EH (cell line): Measurements from ENCODE around the gene GPR183.
"Not testable (repeated sequence)": the region's sequence is repeated elsewhere in the genome, so short reads cannot be mapped to it uniquely, and the experiment has no call there.

Source experiments
- DNase-seq: peaks from one replicate; pipeline ENCODE4 v3.0.0-alpha.2; 2015; ENCODE audit warnings: low read depth

Gene GPR183

GRCh38 chr13:99269627-99270241 is 37.5 kb downstream of the GPR183 start:
- DNase-seq, result peak; percentile 69

DNA sequence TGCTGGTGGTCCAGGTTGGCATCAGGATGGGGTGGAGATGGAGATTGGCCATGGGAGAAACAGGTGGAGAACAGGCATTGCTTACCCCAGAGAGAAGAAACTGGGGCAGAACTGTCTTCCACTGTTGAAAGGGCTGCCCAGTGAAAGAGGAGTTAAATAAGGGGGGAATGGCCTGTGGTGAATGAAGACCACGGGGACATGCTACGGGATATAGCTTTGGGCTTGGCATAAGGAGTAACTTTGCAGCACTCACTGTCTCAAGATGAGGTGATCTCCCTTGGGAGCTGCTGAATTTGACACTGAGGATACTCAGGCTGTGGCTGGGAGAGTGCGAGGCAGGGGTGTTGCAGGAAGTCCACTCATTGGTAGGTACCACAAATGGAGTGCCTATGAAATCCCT is 38.4 kb downstream of the GPR183 start:
- DNase-seq, result no peak

- no peak for DNase-seq
These were observed 39.3 kb downstream of the GPR183 start for GRCh38 chr13:99267927-99268326.

DNA sequence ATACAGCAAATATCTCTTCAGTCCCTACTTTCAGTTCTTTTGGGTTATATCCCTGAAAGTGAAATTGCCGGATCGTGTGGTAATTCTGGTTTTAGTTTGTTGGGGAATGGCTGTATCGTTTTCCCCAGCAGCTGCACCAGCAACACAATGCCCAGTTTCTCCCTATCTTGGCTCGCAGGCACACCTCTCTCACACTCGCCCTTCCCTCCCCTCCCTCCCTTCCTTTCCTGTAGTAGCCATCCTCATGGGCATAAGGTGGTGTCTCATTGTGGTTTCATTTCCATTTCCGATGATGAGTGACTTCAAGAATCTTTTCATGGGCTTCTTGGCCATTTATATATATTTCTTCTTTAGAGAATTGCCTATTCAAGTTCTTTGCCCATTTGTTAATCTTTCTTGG is 40.4 kb downstream of the GPR183 start:
- no peak for DNase-seq

DNA sequence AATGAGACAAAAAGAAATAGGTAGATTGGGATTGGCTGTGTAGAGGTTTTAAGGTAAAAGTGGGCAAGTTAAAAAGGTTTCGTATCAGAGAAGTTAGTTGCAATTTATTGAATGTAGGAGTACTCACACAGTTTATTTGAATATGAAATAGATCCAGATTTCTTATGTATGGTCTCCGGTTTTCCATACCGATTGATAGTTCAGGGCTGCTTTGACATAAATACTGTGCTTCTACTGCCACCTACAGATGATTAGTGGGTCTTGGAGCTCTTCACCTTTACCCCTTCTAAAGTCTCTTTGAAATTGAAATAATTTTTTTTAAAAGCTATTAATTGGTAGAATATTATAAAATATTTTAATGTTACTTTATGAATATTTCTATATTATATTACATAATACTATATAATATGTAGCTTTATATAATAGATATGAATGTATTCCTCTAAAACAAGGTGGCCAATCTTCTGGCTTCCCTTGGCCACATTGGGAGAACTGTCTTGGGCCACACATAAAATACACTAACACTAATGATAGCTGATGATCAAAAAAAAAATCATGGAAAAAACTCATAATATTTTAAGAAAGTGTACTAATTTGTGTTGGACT is 41.3 kb downstream of the GPR183 start:
- peak; percentile 69 for DNase-seq

DNA sequence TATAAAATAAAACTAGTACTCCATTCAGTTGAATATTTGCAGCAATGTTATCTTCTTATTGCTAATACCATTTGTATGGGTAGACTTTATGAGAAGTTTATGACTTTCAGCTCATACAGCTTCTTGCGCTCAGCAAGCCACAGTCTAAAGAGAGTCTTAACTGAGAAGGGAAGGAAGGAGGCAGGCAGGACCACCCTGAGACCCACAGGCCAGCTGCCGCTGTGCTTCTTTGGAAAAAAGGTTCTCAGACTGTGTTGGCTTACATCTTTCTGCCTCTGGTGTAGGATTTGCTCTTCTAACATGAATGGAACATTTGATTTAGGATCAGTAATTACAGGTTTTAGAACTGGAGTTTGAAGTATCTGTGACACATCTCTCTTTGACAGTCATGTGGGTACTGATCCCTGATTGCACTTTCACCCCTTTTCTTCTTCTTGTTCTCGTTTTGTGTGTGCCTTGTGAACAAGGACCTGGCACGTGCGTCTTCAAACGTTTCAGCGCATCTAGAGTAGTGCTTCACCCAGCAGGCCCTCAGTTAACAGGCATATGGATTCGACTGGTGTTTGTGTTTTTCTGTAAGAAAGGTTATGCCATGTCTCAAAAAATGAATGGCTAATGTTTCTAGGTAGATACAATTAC is 41.9 kb downstream of the GPR183 start:
- no peak for DNase-seq

DNA sequence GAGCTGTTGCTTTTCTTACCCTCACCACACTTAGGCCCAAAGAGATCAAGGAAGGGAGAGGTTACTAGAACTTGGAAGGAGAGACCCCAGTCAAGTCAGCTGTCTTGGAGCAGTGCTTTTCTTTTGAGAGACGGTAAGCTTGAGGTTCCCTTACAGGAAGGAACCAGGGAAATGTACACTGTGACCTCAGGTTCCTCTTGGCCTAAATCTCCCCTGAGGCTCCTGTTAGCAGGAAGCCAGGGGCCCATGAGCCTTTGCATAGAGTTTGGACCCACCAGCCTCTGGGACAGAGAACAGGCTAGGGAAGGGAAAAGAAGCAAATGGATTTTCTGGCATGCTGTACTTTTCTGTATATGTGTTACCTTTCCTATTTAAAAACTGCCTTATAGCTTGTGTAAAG is 43.1 kb downstream of the GPR183 start:
- DNase-seq, result no peak

GRCh38 chr13:99263126-99263785 is 43.9 kb downstream of the GPR183 start:
- DNase-seq, result no peak

GRCh38 chr13:99261059-99261458 is 46.1 kb downstream of the GPR183 start:
- DNase-seq, result no peak

DNA sequence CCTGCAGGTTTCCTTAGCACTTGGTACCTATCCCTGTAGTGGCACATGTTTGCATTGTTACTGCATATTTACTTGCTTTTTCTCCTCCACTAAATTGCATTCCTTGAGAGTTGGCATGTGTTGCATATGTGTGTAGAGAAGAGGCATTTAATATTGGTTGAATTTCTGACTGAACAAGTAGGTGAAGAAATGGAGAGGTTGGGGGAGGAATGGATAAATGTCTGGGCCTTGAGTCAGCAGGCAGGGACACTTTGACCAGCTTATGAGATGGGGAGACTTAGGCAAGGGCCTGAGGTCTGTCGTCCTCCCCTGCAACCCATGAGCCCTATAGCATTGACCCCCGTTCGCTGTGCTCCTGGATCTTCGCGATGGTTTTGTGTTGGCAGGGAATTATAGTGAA is 47.0 kb downstream of the GPR183 start:
- peak; percentile 35 for DNase-seq

DNA sequence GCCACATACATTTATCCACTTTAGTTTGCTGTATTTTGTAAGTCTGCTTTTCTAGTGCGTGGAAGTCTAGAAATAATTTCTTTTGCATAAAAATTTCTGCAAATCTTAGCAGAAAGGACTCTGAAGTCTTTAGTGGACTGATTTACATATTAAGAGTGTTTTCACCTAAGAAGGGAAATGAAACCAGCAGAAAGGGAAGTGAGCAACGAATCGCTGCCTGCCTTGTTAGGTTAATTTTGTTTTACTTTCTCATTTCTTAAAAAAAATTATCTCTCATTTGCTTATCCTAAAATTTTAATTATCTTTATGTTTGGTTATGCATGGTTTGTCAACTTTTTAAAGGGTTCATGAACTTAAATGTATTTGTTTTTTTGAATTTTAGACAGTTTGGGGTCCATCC is 48.3 kb downstream of the GPR183 start:
- DNase-seq, result no peak

- DNase-seq, result no peak
These were observed 48.9 kb downstream of the GPR183 start, which contains the start of gene GPR18 for GRCh38 chr13:99258210-99258860. TSS of gene GPR18 (minus strand) at chr13:99258379. CDS start at chr13:99255872, 2,507 bp downstream.

DNA sequence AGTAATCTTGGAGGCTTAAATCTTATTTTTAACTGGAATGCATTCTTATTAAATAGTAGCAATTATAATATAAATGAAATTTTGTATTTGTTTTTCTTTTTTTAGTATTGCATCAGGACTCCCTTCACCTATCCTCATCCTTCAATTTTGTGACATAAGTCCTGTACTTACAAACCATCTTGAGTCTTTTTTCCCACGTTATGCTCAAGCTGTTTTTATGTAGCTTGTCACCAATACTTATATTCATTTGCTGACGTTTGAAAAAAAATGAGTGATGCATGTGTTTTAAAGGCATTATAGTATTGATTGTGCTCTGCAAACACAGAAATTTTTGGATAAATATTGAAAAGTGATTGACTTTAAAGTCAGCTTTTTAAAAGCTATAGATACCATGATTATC is 49.9 kb downstream of the GPR183 start:
- DNase-seq, result no peak

DNA sequence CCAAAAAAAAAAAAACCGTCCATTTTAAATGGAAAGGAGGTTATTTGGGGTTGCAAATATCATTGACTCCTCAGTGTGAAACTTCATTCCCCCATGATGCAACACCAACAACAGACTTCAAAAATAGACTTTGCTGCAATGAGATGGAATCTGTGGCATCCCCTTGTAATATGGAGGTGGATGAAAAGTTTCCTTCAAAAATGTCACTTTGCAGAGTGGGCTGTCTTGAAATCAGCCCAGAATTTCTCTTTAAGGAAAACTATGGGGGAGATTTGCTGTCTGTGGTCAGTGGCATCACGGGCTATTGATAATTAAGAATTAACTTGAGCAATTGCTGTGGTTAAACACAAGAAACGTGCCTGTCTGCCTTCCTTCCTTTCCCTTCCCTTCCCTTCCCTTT is 50.5 kb downstream of the GPR183 start:
- DNase-seq, result peak; percentile 72

DNA sequence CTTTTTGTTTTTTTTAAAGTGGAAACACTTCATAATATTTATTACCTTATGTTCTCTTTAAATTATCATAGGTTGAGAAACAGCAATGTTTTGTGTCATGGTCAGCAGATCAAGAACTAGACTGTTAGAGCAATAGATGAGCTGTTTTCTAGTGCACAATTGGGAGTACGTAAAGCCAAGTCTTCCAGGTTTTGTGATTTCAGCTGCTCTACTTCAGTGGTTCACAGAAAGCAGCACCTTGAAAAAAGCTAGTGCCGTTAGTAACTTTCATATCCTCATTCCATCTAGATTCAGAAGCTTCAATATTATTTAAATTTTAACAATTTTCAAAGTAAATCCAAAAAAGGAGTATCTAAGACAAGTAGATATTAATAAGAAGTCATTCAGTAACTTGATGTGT is 50.9 kb downstream of the GPR183 start:
- DNase-seq, result no peak

DNA sequence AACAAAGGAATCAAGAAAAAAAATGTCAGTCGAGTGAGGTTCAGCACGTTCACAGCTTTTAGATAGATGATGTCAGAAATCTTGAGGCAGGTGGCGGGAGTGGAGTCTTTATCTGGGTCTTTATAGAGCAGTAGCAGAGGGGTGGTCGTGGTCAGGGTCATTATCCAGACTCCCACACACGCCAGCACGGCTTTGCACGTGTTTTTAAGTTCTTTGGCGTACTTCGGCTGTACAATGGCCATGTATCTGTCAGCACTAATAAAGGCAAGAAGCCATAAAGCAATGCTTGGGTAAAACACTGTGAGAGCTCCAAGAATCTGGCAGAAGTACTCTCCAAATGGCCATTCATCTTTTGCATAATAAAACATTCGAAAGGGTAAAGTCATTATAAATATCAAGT is 51.9 kb downstream of the GPR183 start:
- DNase-seq, result no peak

DNA sequence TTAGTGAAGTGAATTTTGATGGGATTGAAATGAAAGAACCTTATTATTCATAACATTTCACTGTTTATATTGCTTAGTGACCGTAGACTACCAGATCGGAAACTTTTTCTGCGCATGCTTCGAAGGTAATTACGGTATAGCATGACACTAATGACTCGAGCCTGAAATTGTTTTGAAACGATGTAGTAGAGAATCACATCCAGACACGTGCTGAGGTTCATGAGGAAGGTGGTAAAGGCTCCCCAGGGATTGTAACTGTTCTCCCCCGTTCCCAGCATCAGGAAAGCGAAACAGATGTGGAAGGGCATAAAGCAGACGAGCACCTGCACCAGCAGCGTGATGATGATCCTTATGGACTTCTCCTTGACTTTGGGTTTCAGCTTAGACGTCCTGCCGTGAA is 52.4 kb downstream of the GPR183 start:
- DNase-seq, result no peak

DNA sequence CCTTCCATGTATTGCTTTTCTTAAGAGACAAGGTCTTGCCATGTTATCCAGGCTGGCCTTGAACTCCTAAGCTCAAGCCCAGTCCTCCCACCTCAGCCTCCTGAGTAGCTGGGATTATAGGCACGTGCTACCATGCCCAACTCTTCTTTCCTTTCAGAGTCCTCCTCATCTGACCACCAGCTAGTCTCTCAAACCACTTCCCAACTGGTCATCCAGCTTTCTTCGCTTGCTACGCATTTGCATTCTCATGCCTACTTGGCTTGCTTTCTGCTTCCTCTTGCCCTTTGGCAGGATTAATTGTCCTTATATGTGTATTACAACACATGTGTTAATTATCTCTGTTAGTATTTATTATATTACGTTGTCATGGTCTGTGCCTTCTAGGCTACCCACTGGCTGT is 55.3 kb downstream of the GPR183 start:
- no peak for DNase-seq

DNA sequence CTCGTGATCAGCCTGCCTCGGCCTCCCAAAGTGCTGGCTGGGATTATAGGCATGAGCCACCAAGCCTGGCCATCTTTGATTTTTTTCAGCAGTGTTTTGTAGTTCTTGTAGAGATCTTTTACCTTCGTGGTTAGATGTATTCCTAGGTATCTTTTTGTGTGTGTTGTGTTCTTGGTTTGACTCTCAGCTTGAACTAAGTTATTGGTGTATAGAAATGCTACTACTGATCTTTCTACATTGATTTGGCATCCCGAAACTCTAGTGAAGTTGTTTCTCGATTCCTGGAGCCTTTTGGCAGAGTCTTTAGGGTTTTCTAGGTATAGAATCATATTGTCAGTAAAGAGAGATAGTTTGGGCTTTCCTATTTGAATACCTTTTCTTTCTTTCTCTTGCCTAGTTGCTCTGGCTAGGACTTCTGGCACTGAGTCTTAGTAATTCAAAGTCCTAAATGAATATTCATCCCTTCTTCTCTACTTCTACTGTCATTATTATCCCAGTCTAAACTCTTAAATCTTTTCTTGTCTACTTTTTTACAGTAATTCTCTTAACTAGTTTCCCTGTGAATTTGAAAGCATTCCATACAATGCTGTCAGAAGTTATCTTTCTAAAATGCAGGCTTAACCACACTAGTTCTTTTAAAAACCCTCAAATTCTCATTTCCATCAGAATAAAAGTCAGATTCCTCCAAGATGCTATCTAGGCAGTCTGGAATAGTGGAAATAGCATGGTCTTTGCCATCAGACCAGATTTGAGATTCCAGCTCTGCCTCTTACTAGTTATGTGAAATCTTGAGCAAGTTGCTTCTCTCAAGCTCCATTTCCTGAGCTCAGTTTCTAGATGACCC is 56.0 kb downstream of the GPR183 start:
- peak; percentile 47 for DNase-seq

GRCh38 chr13:99249606-99250005 is 57.6 kb downstream of the GPR183 start:
- DNase-seq, result not testable (repeated sequence)

DNA sequence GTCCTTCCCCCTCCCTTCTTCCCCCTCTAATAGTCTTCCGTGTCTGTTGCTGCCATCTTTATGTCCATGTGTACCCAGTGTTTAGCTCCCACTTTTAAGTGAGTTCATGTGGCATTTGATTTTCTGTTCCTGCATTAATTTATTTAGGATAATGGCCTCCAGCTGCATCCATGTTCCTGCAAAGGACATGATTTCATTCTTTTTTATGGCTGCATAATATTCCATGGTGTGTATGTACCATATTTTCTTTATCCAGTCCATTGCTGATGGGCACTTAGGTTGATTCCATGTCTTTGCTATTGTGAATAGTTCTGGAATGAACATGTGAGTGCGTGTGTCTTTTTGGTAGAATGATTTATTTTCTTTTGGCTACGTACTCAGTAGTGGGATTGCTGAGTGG is 58.0 kb downstream of the GPR183 start:
- DNase-seq, result not testable (repeated sequence)

- no peak for DNase-seq
These were observed 61.1 kb downstream of the GPR183 start for GRCh38 chr13:99246100-99246499.
